ENCODE measurements around the gene RPS6KC1.

RPS6KC1 gene

GRCh38 chr1:213120961-213121360 is 69.9 kb downstream of the RPS6KC1 start:
- no peak overlapping the region for H3K14ac ChIP-seq (ENCODE audit: low read length in 2 of 2)
- no peak overlapping the region for H3K23ac ChIP-seq (ENCODE audit: low read length in 2 of 2)
- H3K36me3 ChIP-seq (ENCODE audit: control insufficient read depth in 1 of 2, insufficient read depth in 2 of 2, low read depth in 1 of 2, low read length in 2 of 2): peaks cover 0 to 2% of the 10 kb centered on the region in 2 experiments
- H2BK120ac ChIP-seq (ENCODE audit: low read depth, low read length): no peak overlapping the region
- H2BK5ac ChIP-seq (ENCODE audit: low read depth, low read length, poor library complexity, severe bottlenecking): no peak overlapping the region
- no peak overlapping the region for H2BK12ac ChIP-seq (ENCODE audit: low read length in 2 of 2)
- no peak overlapping the region for H3K4me3 ChIP-seq (ENCODE audit: insufficient read depth in 1 of 2, low read depth in 1 of 2, low read length in 2 of 2)
- no peaks in the 10 kb centered on the region for H3K9me3 ChIP-seq (ENCODE audit: control insufficient read depth, low read length)
- DNase-seq: no peak
- H4K8ac ChIP-seq (ENCODE audit: low read length): no peak overlapping the region
- H3K18ac ChIP-seq (ENCODE audit: low read depth in 1 of 2, low read length in 2 of 2): no peak overlapping the region
- no peak overlapping the region for H3K27ac ChIP-seq (ENCODE audit: low read length, poor library complexity, severe bottlenecking)
- no peak overlapping the region for H3K4ac ChIP-seq (ENCODE audit: low read depth in 1 of 2, low read length in 2 of 2)
- no peak overlapping the region for H3K4me2 ChIP-seq (ENCODE audit: low read length, poor library complexity, severe bottlenecking)
- H3K79me1 ChIP-seq (replicated peaks; ENCODE audit: low read length, poor library complexity, severe bottlenecking): peaks cover 11% of the 10 kb centered on the region
- 96% methylated on average over 4 of the region's 4 CpGs for WGBS
- no peak overlapping the region for H4K91ac ChIP-seq (ENCODE audit: low read length)
- H2BK15ac ChIP-seq (ENCODE audit: low read depth, poor library complexity, severe bottlenecking): no peak overlapping the region
- no peak overlapping the region for H2AFZ ChIP-seq (ENCODE audit: low read depth, low read length)
- H3K9ac ChIP-seq (ENCODE audit: low read length): peak overlapping the region; percentile 0
- no peaks in the 10 kb centered on the region for H3K27me3 ChIP-seq (ENCODE audit: control insufficient read depth in 1 of 2, insufficient read depth in 1 of 2, low read length in 2 of 2)
- H3K4me1 ChIP-seq (ENCODE audit: control insufficient read depth, insufficient read depth, low read depth, low read length): peaks cover 2% of the 10 kb centered on the region
- H2AK5ac ChIP-seq (ENCODE audit: low read length, severe bottlenecking): no peak overlapping the region

- Histone ChIP-seq H3K4me2 (ENCODE audit: low read length, poor library complexity, severe bottlenecking) (no peak overlapping the region), H2BK12ac (ENCODE audit: low read length in 2 of 2) (no peak overlapping the region), H3K4me1 (ENCODE audit: control insufficient read depth, insufficient read depth, low read depth, low read length) (peaks cover 2% of the 10 kb centered on the region), H3K9me3 (ENCODE audit: control insufficient read depth, low read length) (no peaks in the 10 kb centered on the region), H3K14ac (ENCODE audit: low read length in 2 of 2) (no peak overlapping the region), H3K4ac (ENCODE audit: low read depth in 1 of 2, low read length in 2 of 2) (no peak overlapping the region), H2AK5ac (ENCODE audit: low read length, severe bottlenecking) (no peak overlapping the region), H3K36me3 (ENCODE audit: control insufficient read depth in 1 of 2, insufficient read depth in 2 of 2, low read depth in 1 of 2, low read length in 2 of 2) (peaks cover 0 to 2% of the 10 kb centered on the region in 2 experiments), H3K79me1 (replicated peaks; ENCODE audit: low read length, poor library complexity, severe bottlenecking) (peaks cover 11% of the 10 kb centered on the region), H2BK15ac (ENCODE audit: low read depth, poor library complexity, severe bottlenecking) (no peak overlapping the region), H2AFZ (ENCODE audit: low read depth, low read length) (no peak overlapping the region), H4K91ac (ENCODE audit: low read length) (no peak overlapping the region), H3K27me3 (ENCODE audit: control insufficient read depth in 1 of 2, insufficient read depth in 1 of 2, low read length in 2 of 2) (no peaks in the 10 kb centered on the region), H3K23ac (ENCODE audit: low read length in 2 of 2) (no peak overlapping the region), H2BK120ac (ENCODE audit: low read depth, low read length) (no peak overlapping the region), H4K8ac (ENCODE audit: low read length) (no peak overlapping the region), H3K4me3 (ENCODE audit: insufficient read depth in 1 of 2, low read depth in 1 of 2, low read length in 2 of 2) (no peak overlapping the region), H2BK5ac (ENCODE audit: low read depth, low read length, poor library complexity, severe bottlenecking) (no peak overlapping the region), H3K27ac (ENCODE audit: low read length, poor library complexity, severe bottlenecking) (no peak overlapping the region), H3K9ac (ENCODE audit: low read length) (peak overlapping the region; percentile 5), H3K18ac (ENCODE audit: low read depth in 1 of 2, low read length in 2 of 2) (no peak overlapping the region)
- peak; percentile 56 for DNase-seq
Measured at GRCh38 chr1:213122514-213122929, 71.5 kb downstream of the RPS6KC1 start.

- Histone ChIP-seq H3K4ac (ENCODE audit: low read depth in 1 of 2, low read length in 2 of 2) (no peak overlapping the region), H3K79me1 (replicated peaks; ENCODE audit: low read length, poor library complexity, severe bottlenecking) (peaks cover 11% of the 10 kb centered on the region), H2AFZ (ENCODE audit: low read depth, low read length) (no peak overlapping the region), H3K9me3 (ENCODE audit: control insufficient read depth, low read length) (no peaks in the 10 kb centered on the region), H2AK5ac (ENCODE audit: low read length, severe bottlenecking) (no peak overlapping the region), H2BK120ac (ENCODE audit: low read depth, low read length) (no peak overlapping the region), H3K4me1 (ENCODE audit: control insufficient read depth, insufficient read depth, low read depth, low read length) (peaks cover 2% of the 10 kb centered on the region), H3K9ac (ENCODE audit: low read length) (peak overlapping the region; percentile 5), H3K27ac (ENCODE audit: low read length, poor library complexity, severe bottlenecking) (no peak overlapping the region), H3K18ac (ENCODE audit: low read depth in 1 of 2, low read length in 2 of 2) (no peak overlapping the region), H4K91ac (ENCODE audit: low read length) (no peak overlapping the region), H3K23ac (ENCODE audit: low read length in 2 of 2) (no peak overlapping the region), H3K4me2 (ENCODE audit: low read length, poor library complexity, severe bottlenecking) (no peak overlapping the region), H2BK5ac (ENCODE audit: low read depth, low read length, poor library complexity, severe bottlenecking) (no peak overlapping the region), H3K36me3 (ENCODE audit: control insufficient read depth in 1 of 2, insufficient read depth in 2 of 2, low read depth in 1 of 2, low read length in 2 of 2) (peaks cover 0 to 2% of the 10 kb centered on the region in 2 experiments), H4K8ac (ENCODE audit: low read length) (no peak overlapping the region), H2BK12ac (ENCODE audit: low read length in 2 of 2) (no peak overlapping the region), H2BK15ac (ENCODE audit: low read depth, poor library complexity, severe bottlenecking) (no peak overlapping the region), H3K14ac (ENCODE audit: low read length in 2 of 2) (no peak overlapping the region), H3K27me3 (ENCODE audit: control insufficient read depth in 1 of 2, insufficient read depth in 1 of 2, low read length in 2 of 2) (no peaks in the 10 kb centered on the region), H3K4me3 (ENCODE audit: insufficient read depth in 1 of 2, low read depth in 1 of 2, low read length in 2 of 2) (no peak overlapping the region)
- DNase-seq: no peak
- WGBS: over 99% methylated on average over 3 of the region's 3 CpGs
Measured at GRCh38 chr1:213123087-213123486, 72.0 kb downstream of the RPS6KC1 start.

- no peak overlapping the region for H3K18ac ChIP-seq (ENCODE audit: low read depth in 1 of 2, low read length in 2 of 2)
- no peak overlapping the region for H2BK120ac ChIP-seq (ENCODE audit: low read depth, low read length)
- H3K4me2 ChIP-seq (ENCODE audit: low read length, poor library complexity, severe bottlenecking): no peak overlapping the region
- peaks cover 0 to 2% of the 10 kb centered on the region in 2 experiments for H3K36me3 ChIP-seq (ENCODE audit: control insufficient read depth in 1 of 2, insufficient read depth in 2 of 2, low read depth in 1 of 2, low read length in 2 of 2)
- H3K4me1 ChIP-seq (ENCODE audit: control insufficient read depth, insufficient read depth, low read depth, low read length): peaks cover 2% of the 10 kb centered on the region
- H3K9me3 ChIP-seq (ENCODE audit: control insufficient read depth, low read length): no peaks in the 10 kb centered on the region
- no peak overlapping the region for H2BK15ac ChIP-seq (ENCODE audit: low read depth, poor library complexity, severe bottlenecking)
- H3K79me1 ChIP-seq (replicated peaks; ENCODE audit: low read length, poor library complexity, severe bottlenecking): peaks cover 10% of the 10 kb centered on the region
- no peak overlapping the region for H2AK5ac ChIP-seq (ENCODE audit: low read length, severe bottlenecking)
- no peak overlapping the region for H3K23ac ChIP-seq (ENCODE audit: low read length in 2 of 2)
- H3K4ac ChIP-seq (ENCODE audit: low read depth in 1 of 2, low read length in 2 of 2): no peak overlapping the region
- no peak overlapping the region for H3K14ac ChIP-seq (ENCODE audit: low read length in 2 of 2)
- 89% methylated on average over 1 of the region's 2 CpGs for WGBS
- peak; percentile 41 for DNase-seq
- no peak overlapping the region for H4K8ac ChIP-seq (ENCODE audit: low read length)
- H3K27me3 ChIP-seq (ENCODE audit: control insufficient read depth in 1 of 2, insufficient read depth in 1 of 2, low read length in 2 of 2): no peaks in the 10 kb centered on the region
- no peak overlapping the region for H4K91ac ChIP-seq (ENCODE audit: low read length)
- H2BK12ac ChIP-seq (ENCODE audit: low read length in 2 of 2): no peak overlapping the region
- H3K9ac ChIP-seq (ENCODE audit: low read length): no peak overlapping the region
- no peak overlapping the region for H3K4me3 ChIP-seq (ENCODE audit: insufficient read depth in 1 of 2, low read depth in 1 of 2, low read length in 2 of 2)
- no peak overlapping the region for H2AFZ ChIP-seq (ENCODE audit: low read depth, low read length)
- no peak overlapping the region for H2BK5ac ChIP-seq (ENCODE audit: low read depth, low read length, poor library complexity, severe bottlenecking)
- H3K27ac ChIP-seq (ENCODE audit: low read length, poor library complexity, severe bottlenecking): no peak overlapping the region
Measured at GRCh38 chr1:213123536-213123935, 72.5 kb downstream of the RPS6KC1 start.
